ENCODE data around the gene NPC1L1.

The NPC1L1 gene

GRCh38 chr7:44494960-44495359, 46.2 kb downstream of the NPC1L1 start:
- H4K20me1 ChIP-seq (ENCODE audit: low read depth, low read length) = no peaks in the 10 kb centered on the region
- peaks cover 3% of the 10 kb centered on the region; the same call in 1 of the 2 replicates for H3F3A ChIP-seq (ENCODE audit: insufficient read depth)
- no peak overlapping the region for H3K4me3 ChIP-seq (ENCODE audit: insufficient read depth, low read length, poor library complexity, severe bottlenecking)
- no peaks in the 10 kb centered on the region for H3K27me3 ChIP-seq (ENCODE audit: low read length)
- no peaks in the 10 kb centered on the region for H3K9me3 ChIP-seq (ENCODE audit: insufficient read depth, low read length)
- H3K9me2 ChIP-seq (replicated peaks; ENCODE audit: insufficient read depth, low read length) = no peaks in the 10 kb centered on the region
- no peak overlapping the region for H3K4me2 ChIP-seq (ENCODE audit: low read depth, low read length, poor library complexity, severe bottlenecking)
- no peak overlapping the region for H3K9ac ChIP-seq (ENCODE audit: low read length)
- H2AFZ ChIP-seq (ENCODE audit: low read depth, low read length, severe bottlenecking) = no peak overlapping the region
- no peaks in the 10 kb centered on the region for H3K36me3 ChIP-seq (ENCODE audit: low read length)
- no peak for TF ChIP-seq EZH2phosphoT487 (conservative IDR thresholded peaks at IDR 0.05; ENCODE audit: low read length)
- no peak for TF ChIP-seq CTCF (IDR thresholded peaks at IDR 0.05; ENCODE audit: insufficient read depth, low read length, poor library complexity, severe bottlenecking)
- peaks cover 3% of the 10 kb centered on the region for H3K79me2 ChIP-seq (ENCODE audit: insufficient read depth, low read length)
- H3K27ac ChIP-seq (ENCODE audit: low read depth, low read length) = no peak overlapping the region

- H3K9me2 ChIP-seq (replicated peaks; ENCODE audit: insufficient read depth, low read length) = no peaks in the 10 kb centered on the region
- H3K79me2 ChIP-seq (ENCODE audit: insufficient read depth, low read length) = peaks cover 39% of the 10 kb centered on the region
- peaks cover 3% of the 10 kb centered on the region; the same call in 1 of the 2 replicates for H3F3A ChIP-seq (ENCODE audit: insufficient read depth)
- H3K36me3 ChIP-seq (ENCODE audit: low read length) = no peaks in the 10 kb centered on the region
- TF ChIP-seq EZH2phosphoT487 (conservative IDR thresholded peaks at IDR 0.05; ENCODE audit: low read length) = no peak
- H2AFZ ChIP-seq (ENCODE audit: low read depth, low read length, severe bottlenecking) = peak overlapping the region; percentile 95
- no peaks in the 10 kb centered on the region for H4K20me1 ChIP-seq (ENCODE audit: low read depth, low read length)
- peak overlapping the region; percentile 78 for H3K9ac ChIP-seq (ENCODE audit: low read length)
- H3K4me3 ChIP-seq (ENCODE audit: insufficient read depth, low read length, poor library complexity, severe bottlenecking) = peak overlapping the region; percentile 70
- H3K4me2 ChIP-seq (ENCODE audit: low read depth, low read length, poor library complexity, severe bottlenecking) = peak overlapping the region; percentile 91
- no peaks in the 10 kb centered on the region for H3K9me3 ChIP-seq (ENCODE audit: insufficient read depth, low read length)
- H3K27ac ChIP-seq (ENCODE audit: low read depth, low read length) = peak overlapping the region; percentile 89
- H3K27me3 ChIP-seq (ENCODE audit: low read length) = no peaks in the 10 kb centered on the region
Measured at GRCh38 chr7:44491229-44491628, 49.9 kb downstream of the NPC1L1 start.

- peak within 1 kb of the TSS; percentile 78 for H3K9ac ChIP-seq (ENCODE audit: low read length)
- peak within 1 kb of the TSS; percentile 91 for H3K4me2 ChIP-seq (ENCODE audit: low read depth, low read length, poor library complexity, severe bottlenecking)
- peak within 1 kb of the TSS; percentile 89 for H3K27ac ChIP-seq (ENCODE audit: low read depth, low read length)
- H3K79me2 ChIP-seq (ENCODE audit: insufficient read depth, low read length) = peaks cover 44% of the 10 kb centered on the region
- H3K36me3 ChIP-seq (ENCODE audit: low read length) = no peaks in the 10 kb centered on the region
- no peaks in the 10 kb centered on the region for H3K27me3 ChIP-seq (ENCODE audit: low read length)
- no peaks in the 10 kb centered on the region for H4K20me1 ChIP-seq (ENCODE audit: low read depth, low read length)
- H3K9me2 ChIP-seq (replicated peaks; ENCODE audit: insufficient read depth, low read length) = no peaks in the 10 kb centered on the region
- H3K4me3 ChIP-seq (ENCODE audit: insufficient read depth, low read length, poor library complexity, severe bottlenecking) = peak within 1 kb of the TSS; percentile 70
- no peaks in the 10 kb centered on the region for H3K9me3 ChIP-seq (ENCODE audit: insufficient read depth, low read length)
- peak; percentile 38 for TF ChIP-seq CTCF (IDR thresholded peaks at IDR 0.05; ENCODE audit: insufficient read depth, low read length, poor library complexity, severe bottlenecking)
- TF ChIP-seq EZH2phosphoT487 (conservative IDR thresholded peaks at IDR 0.05; ENCODE audit: low read length) = no peak
- H2AFZ ChIP-seq (ENCODE audit: low read depth, low read length, severe bottlenecking) = peak within 1 kb of the TSS; percentile 95
- peaks cover 3% of the 10 kb centered on the region; the same call in 1 of the 2 replicates for H3F3A ChIP-seq (ENCODE audit: insufficient read depth)
Measured at GRCh38 chr7:44490351-44491200, 50.6 kb downstream of the NPC1L1 start, which contains the start of gene NUDCD3. Gene NUDCD3, minus strand, starts transcription at chr7:44490658. Its CDS starts 58 bp downstream, at chr7:44490600.

GRCh38 chr7:44489955-44490350, 51.2 kb downstream of the NPC1L1 start:
- H3K4me2 ChIP-seq (ENCODE audit: low read depth, low read length, poor library complexity, severe bottlenecking) = peak overlapping the region; percentile 91
- H2AFZ ChIP-seq (ENCODE audit: low read depth, low read length, severe bottlenecking) = peak overlapping the region; percentile 95
- peak overlapping the region; percentile 78 for H3K9ac ChIP-seq (ENCODE audit: low read length)
- peaks cover 3% of the 10 kb centered on the region; the same call in 1 of the 2 replicates for H3F3A ChIP-seq (ENCODE audit: insufficient read depth)
- H3K36me3 ChIP-seq (ENCODE audit: low read length) = peaks cover 4% of the 10 kb centered on the region
- H3K27ac ChIP-seq (ENCODE audit: low read depth, low read length) = peak overlapping the region; percentile 89
- no peaks in the 10 kb centered on the region for H3K9me2 ChIP-seq (replicated peaks; ENCODE audit: insufficient read depth, low read length)
- TF ChIP-seq CTCF (IDR thresholded peaks at IDR 0.05; ENCODE audit: insufficient read depth, low read length, poor library complexity, severe bottlenecking) (no peak), EZH2phosphoT487 (conservative IDR thresholded peaks at IDR 0.05; ENCODE audit: low read length) (no peak)
- no peaks in the 10 kb centered on the region for H4K20me1 ChIP-seq (ENCODE audit: low read depth, low read length)
- no peaks in the 10 kb centered on the region for H3K27me3 ChIP-seq (ENCODE audit: low read length)
- H3K79me2 ChIP-seq (ENCODE audit: insufficient read depth, low read length) = peaks cover 49% of the 10 kb centered on the region
- peak overlapping the region; percentile 70 for H3K4me3 ChIP-seq (ENCODE audit: insufficient read depth, low read length, poor library complexity, severe bottlenecking)
- no peaks in the 10 kb centered on the region for H3K9me3 ChIP-seq (ENCODE audit: insufficient read depth, low read length)

Data from SU-DHL-6 (cell line).